NCI-H1417 (cell line): ENCODE measurements around the gene USP49.
A peak's percentile ranks its signal among the peaks of the same experiment; 100 is the strongest.
"Not testable (repeated sequence)": the region's sequence is repeated elsewhere in the genome, so short reads cannot be mapped to it uniquely, and the experiment has no call there.

Experiments used
- DNase-seq, 3 experiments: peaks; one replicate each; lab custom pipeline; 2025; lab: John Stamatoyannopoulos, UW

The USP49 gene

GRCh38 chr6:41811946-41812345, 83.2 kb downstream of the USP49 start:
- not testable (repeated sequence) for DNase-seq

GRCh38 chr6:41811095-41811494, 84.1 kb downstream of the USP49 start:
- no peak for DNase-seq

GRCh38 chr6:41805830-41806774, 89.1 kb downstream of the USP49 start:
- DNase-seq: no peak

GRCh38 chr6:41801380-41801779, 93.8 kb downstream of the USP49 start:
- DNase-seq: peak in 1 of 3 experiments; percentile 8

- DNase-seq: no peak
Observed at GRCh38 chr6:41799559-41799911, 95.6 kb downstream of the USP49 start.

- peak in 1 of 3 experiments; percentile 70 for DNase-seq
Observed at GRCh38 chr6:41798901-41799558, 96.1 kb downstream of the USP49 start.

- DNase-seq: no peak
Observed at GRCh38 chr6:41796474-41796873, 98.7 kb downstream of the USP49 start.

- DNase-seq: no peak
Observed at GRCh38 chr6:41791984-41792383, 103.2 kb downstream of the USP49 start.

- no peak for DNase-seq
Observed at GRCh38 chr6:41791305-41791704, 103.9 kb downstream of the USP49 start.

- DNase-seq: no peak
Observed at GRCh38 chr6:41790045-41790444, 105.1 kb downstream of the USP49 start.

GRCh38 chr6:41789390-41789724, 105.8 kb downstream of the USP49 start:
- DNase-seq: peak in 1 of 3 experiments; percentile 29

- peak; percentile 90 to 93 (median 90) for DNase-seq
Observed at GRCh38 chr6:41787219-41787917, 107.8 kb downstream of the USP49 start, which contains the start of gene TOMM6. Gene TOMM6, plus strand, starts transcription at chr6:41787694. Its CDS starts 4 bp downstream, at chr6:41787698.

GRCh38 chr6:41786451-41787218, 108.5 kb downstream of the USP49 start:
- DNase-seq: peak; percentile 77 to 87 (median 81)

- DNase-seq: peak in 1 of 3 experiments; percentile 61
Observed at GRCh38 chr6:41785689-41786450, 109.3 kb downstream of the USP49 start.

- DNase-seq: no peak
Observed at GRCh38 chr6:41785254-41785653, 109.9 kb downstream of the USP49 start.

GRCh38 chr6:41784581-41785171, 110.5 kb downstream of the USP49 start:
- no peak for DNase-seq

GRCh38 chr6:41783106-41783780, 111.9 kb downstream of the USP49 start:
- no peak for DNase-seq

- no peak for DNase-seq
Observed at GRCh38 chr6:41781366-41781730, 113.8 kb downstream of the USP49 start.

- DNase-seq: peak in 2 of 3 experiments; percentile 35 to 52
Observed at GRCh38 chr6:41780551-41781365, 114.4 kb downstream of the USP49 start, which contains the start of gene PRICKLE4. Gene PRICKLE4, plus strand, starts transcription at chr6:41780782. Its CDS starts 2,692 bp downstream, at chr6:41783474.
